T-helper 1 cell treated with Interleukin-12 subunit alpha and Interleukin-12 subunit beta and Interleukin-4 antibody, amounts not matched to agents 30 ng/mL and 1 ng/mL, for 36 hours (primary cell): ENCODE results near the gene SIM2. TPM values are rescaled to one million over a fixed set of nuclear protein-coding genes. Genes with fewer than 3 reads are reported as not detected.

ENCODE experiments used
- intact Hi-C: fragments of 100-400 bp; cut with micrococcal nuclease; formaldehyde crosslinking; loops from one replicate; pipeline ENCODE4 v1.15.1; 2024
- total RNA-seq: library from RNA; stranded (reverse); gene quantifications from 2 replicates; pipeline ENCODE4 v1.2.3, GENCODE V29; 2022

SIM2 gene
- total RNA-seq, 1 donor from 2014 or later: 0.22 TPM

- intact Hi-C loops: no loop called here
Measured at GRCh38 chr21:36792505-36792967, 93.6 kb downstream of the SIM2 start.

GRCh38 chr21:36796070-36796469, 97.2 kb downstream of the SIM2 start:
- intact Hi-C loops: no loop called here

GRCh38 chr21:36798491-36798890, 99.6 kb downstream of the SIM2 start:
- intact Hi-C loops: no loop called here

Other genes starting within 250 kb of the SIM2 start
- gene CLDN14, start 219.0 kb upstream of the SIM2 start, total RNA-seq: 0.51 TPM in 1 of 2 replicates, not detected in the other